DOHH2 (cell line): ENCODE data around the gene ZNF816.

Source experiments
- CTCF ChIP-seq: fragments of 200-600 bp; sonication (generic); IDR thresholded peaks from one replicate; pipeline ENCODE4 v1.5.1; 2014; ENCODE audit warnings: antibody characterized with exemption, mild to moderate bottlenecking, low read depth, low read length; ENCODE audit not compliant: poor library complexity, severe bottlenecking
- EZH2phosphoT487 ChIP-seq: fragments of 200-600 bp; sonication (generic); IDR thresholded peaks from 2 replicates; pipeline ENCODE4 v1.6.1; 2017; ENCODE audit warnings: borderline replicate concordance, mild to moderate bottlenecking, antibody characterized with exemption, low read length, moderate library complexity, mixed read lengths

- TF ChIP-seq CTCF: no peak
- no peak for TF ChIP-seq EZH2phosphoT487
Observed at GRCh38 chr19:52962394-52963246, at the start of gene ZNF816.
